ENCODE data around the gene FAM187B. TPM values are rescaled to one million over a fixed set of nuclear protein-coding genes. Genes with fewer than 3 reads are reported as not detected.

Gene FAM187B
- polyA plus RNA-seq, 1 of the 3 experiments (the other 2 are of a cell fraction): not detected

- no peak overlapping the region for H3K27ac ChIP-seq (ENCODE audit: low read depth in 2 of 2, low read length in 1 of 2)
- POLR2A ChIA-PET: no interaction called here
- 93% methylated on average over 10 of the region's 10 CpGs for WGBS (ENCODE audit: low lambda C conversion rate)
Observed at GRCh38 chr19:35265900-35266519, 37.5 kb upstream of the FAM187B start.

GRCh38 chr19:35265126-35265899 lies 36.8 kb upstream of the FAM187B start:
- POLR2A ChIA-PET: interaction anchor here (1.1 kb wide), 2 partner anchors 9 to 120 kb away, joined by 3 read pairs; no protein-coding TSS in a partner anchor
- no peak for DNase-seq

More at GRCh38 chr19:35265900-35266519, 37.5 kb upstream of the FAM187B start:
- Histone ChIP-seq H3K36me3 (replicated peaks in 1 of 2; ENCODE audit: control insufficient read depth in 1 of 2, insufficient read depth in 2 of 2, low read length in 1 of 2) (peaks cover 8 to 14% of the 10 kb centered on the region in 2 experiments), H3K4me1 (ENCODE audit: control insufficient read depth in 1 of 2, insufficient read depth in 2 of 2, low read depth in 1 of 2, low read length in 1 of 2) (peaks cover 4 to 25% of the 10 kb centered on the region in 2 experiments; a peak in 1 of 4 replicates), H3K9ac (no peak overlapping the region), H3K9me3 (no peaks in the 10 kb centered on the region), H3K27me3 (ENCODE audit: insufficient read depth) (no peaks in the 10 kb centered on the region; the same call in 1 of the 2 replicates), H3K79me2 (ENCODE audit: insufficient read depth) (peaks cover 22% of the 10 kb centered on the region), H2AFZ (ENCODE audit: low read depth) (no peak overlapping the region), H3K9me2 (no peaks in the 10 kb centered on the region), H3K4me2 (no peak overlapping the region), H3F3A (replicated peaks; ENCODE audit: insufficient read depth) (peaks cover 4% of the 10 kb centered on the region), H4K20me1 (ENCODE audit: insufficient read depth) (no peaks in the 10 kb centered on the region), H3K4me3 (ENCODE audit: low read depth in 2 of 2, low read length in 1 of 2) (no peak overlapping the region)
- TF ChIP-seq TEAD4 (IDR thresholded peaks at IDR 0.05; ENCODE audit: borderline replicate concordance, insufficient read depth) (no peak), RAD21 (IDR thresholded peaks at IDR 0.05; ENCODE audit: low read length) (no peak)
- DNase-seq: no peak
- CTCF ChIA-PET: interaction anchor here (0.6 to 1.8 kb wide), 5 partner anchors 52 to 229 kb away, joined by 3 to 9 read pairs (median 4); partner anchors contain the start of genes FXYD7 and LGI4

GRCh38 chr19:35264268-35265125 lies 36.0 kb upstream of the FAM187B start:
- no peak overlapping the region for H3K9ac ChIP-seq
- H3K9me2 ChIP-seq: no peaks in the 10 kb centered on the region
- H2AFZ ChIP-seq (ENCODE audit: low read depth): no peak overlapping the region
- H3K27ac ChIP-seq (ENCODE audit: low read depth in 2 of 2, low read length in 1 of 2): no peak overlapping the region
- H3K27me3 ChIP-seq (ENCODE audit: insufficient read depth): peaks cover 6% of the 10 kb centered on the region; the same call in 1 of the 2 replicates
- no peaks in the 10 kb centered on the region for H4K20me1 ChIP-seq (ENCODE audit: insufficient read depth)
- no peaks in the 10 kb centered on the region for H3K9me3 ChIP-seq
- peaks cover 0 to 6% of the 10 kb centered on the region in 2 experiments for H3K36me3 ChIP-seq (replicated peaks in 1 of 2; ENCODE audit: control insufficient read depth in 1 of 2, insufficient read depth in 2 of 2, low read length in 1 of 2)
- peaks cover 4% of the 10 kb centered on the region for H3F3A ChIP-seq (replicated peaks; ENCODE audit: insufficient read depth)
- peaks cover 17% of the 10 kb centered on the region for H3K79me2 ChIP-seq (ENCODE audit: insufficient read depth)
- peaks cover 0 to 18% of the 10 kb centered on the region in 2 experiments; a peak in 1 of 4 replicates for H3K4me1 ChIP-seq (ENCODE audit: control insufficient read depth in 1 of 2, insufficient read depth in 2 of 2, low read depth in 1 of 2, low read length in 1 of 2)
- no peak overlapping the region for H3K4me3 ChIP-seq (ENCODE audit: low read depth in 2 of 2, low read length in 1 of 2)
- CTCF ChIA-PET: interaction anchor here (1.7 to 2.1 kb wide), 3 partner anchors 88 to 130 kb away, joined by 4 to 9 read pairs (median 6); partner anchors contain the start of gene LGI4
- TF ChIP-seq EP300 (IDR thresholded peaks at IDR 0.05; ENCODE audit: borderline replicate concordance in 1 of 2, low read depth in 1 of 2, low read length in 1 of 2) (no peak), USF2 (IDR thresholded peaks at IDR 0.05; ENCODE audit: borderline replicate concordance, low read depth, low read length) (no peak), NFIC (IDR thresholded peaks at IDR 0.05; ENCODE audit: borderline replicate concordance) (no peak), REST (IDR thresholded peaks at IDR 0.05; ENCODE audit: low read depth, low read length) (no peak)
- H3K4me2 ChIP-seq: no peak overlapping the region
- DNase-seq: no peak
- POLR2A ChIA-PET: interaction anchor here (1.1 kb wide), 2 partner anchors 9 to 119 kb away, joined by 3 read pairs; no protein-coding TSS in a partner anchor
- WGBS (ENCODE audit: low lambda C conversion rate): 74% methylated on average over 7 of the region's 7 CpGs

More at GRCh38 chr19:35265126-35265899, 36.8 kb upstream of the FAM187B start:
- Histone ChIP-seq H3K4me1 (ENCODE audit: control insufficient read depth in 1 of 2, insufficient read depth in 2 of 2, low read depth in 1 of 2, low read length in 1 of 2) (peaks cover 4 to 24% of the 10 kb centered on the region in 2 experiments; a peak in 1 of 4 replicates), H3K36me3 (replicated peaks in 1 of 2; ENCODE audit: control insufficient read depth in 1 of 2, insufficient read depth in 2 of 2, low read length in 1 of 2) (peaks cover under 1 to 7% of the 10 kb centered on the region in 2 experiments), H3K9ac (no peak overlapping the region), H2AFZ (ENCODE audit: low read depth) (no peak overlapping the region), H3K79me2 (ENCODE audit: insufficient read depth) (peaks cover 21% of the 10 kb centered on the region), H3K4me2 (no peak overlapping the region), H3K27me3 (ENCODE audit: insufficient read depth) (no peaks in the 10 kb centered on the region; the same call in 1 of the 2 replicates), H3K27ac (ENCODE audit: low read depth in 2 of 2, low read length in 1 of 2) (no peak overlapping the region), H3K9me2 (no peaks in the 10 kb centered on the region), H3K4me3 (ENCODE audit: low read depth in 2 of 2, low read length in 1 of 2) (no peak overlapping the region), H3F3A (replicated peaks; ENCODE audit: insufficient read depth) (peaks cover 4% of the 10 kb centered on the region), H3K9me3 (no peaks in the 10 kb centered on the region), H4K20me1 (ENCODE audit: insufficient read depth) (no peaks in the 10 kb centered on the region)
- TF ChIP-seq MXI1 (IDR thresholded peaks at IDR 0.05; ENCODE audit: low read depth, low read length) (no peak), TCF12 (IDR thresholded peaks at IDR 0.05) (no peak), RAD21 (IDR thresholded peaks at IDR 0.05; ENCODE audit: low read length) (no peak), JUND (IDR thresholded peaks at IDR 0.05) (0 out of 2 replicates have a peak, but pooled peaks have one; percentile 4)
- CTCF ChIA-PET: interaction anchor here (1.5 to 2.1 kb wide), 4 partner anchors 87 to 230 kb away, joined by 4 to 9 read pairs (median 6); partner anchors contain the start of gene LGI4
- WGBS (ENCODE audit: low lambda C conversion rate): 87% methylated on average over 5 of the region's 6 CpGs
